ENCODE data around the gene TENM3. TPM values are rescaled to one million over a fixed set of nuclear protein-coding genes. Genes with fewer than 3 reads are reported as not detected.

TENM3 gene
- polyA plus RNA-seq, 1 of the 3 experiments (the other 2 are of a cell fraction) = 10.4 TPM

GRCh38 chr4:182273191-182273935 lies 30.2 kb downstream of the TENM3 start:
- Histone ChIP-seq H3K27me3 (ENCODE audit: insufficient read depth) (no peaks in the 10 kb centered on the region), H3K4me2 (no peak overlapping the region), H3K9me2 (no peaks in the 10 kb centered on the region), H3K27ac (ENCODE audit: low read depth in 2 of 2, low read length in 1 of 2) (no peak overlapping the region), H4K20me1 (ENCODE audit: insufficient read depth) (no peaks in the 10 kb centered on the region), H2AFZ (ENCODE audit: low read depth) (no peak overlapping the region), H3K79me2 (ENCODE audit: insufficient read depth) (no peaks in the 10 kb centered on the region), H3K9ac (no peak overlapping the region), H3K36me3 (replicated peaks in 1 of 2; ENCODE audit: control insufficient read depth in 1 of 2, insufficient read depth in 2 of 2, low read length in 1 of 2) (no peaks in the 10 kb centered on the region), H3K4me3 (ENCODE audit: low read depth in 2 of 2, low read length in 1 of 2) (no peak overlapping the region), H3K4me1 (ENCODE audit: control insufficient read depth in 1 of 2, insufficient read depth in 2 of 2, low read depth in 1 of 2, low read length in 1 of 2) (peaks cover 0 to 6% of the 10 kb centered on the region in 2 experiments; a peak in 2 of 4 replicates), H3K9me3 (no peaks in the 10 kb centered on the region), H3F3A (replicated peaks; ENCODE audit: insufficient read depth) (no peaks in the 10 kb centered on the region)
- CTCF ChIA-PET = no interaction called here
- 84% methylated on average over 11 of the region's 11 CpGs for WGBS (ENCODE audit: low lambda C conversion rate)
- POLR2A ChIA-PET = no interaction called here
- TF ChIP-seq EP300 (IDR thresholded peaks at IDR 0.05; ENCODE audit: borderline replicate concordance in 1 of 2, low read depth in 1 of 2, low read length in 1 of 2) (no peak), SMC3 (IDR thresholded peaks at IDR 0.05; ENCODE audit: low read depth, low read length) (no peak), RFX5 (IDR thresholded peaks at IDR 0.05; ENCODE audit: low read length) (no peak), MEF2A (IDR thresholded peaks at IDR 0.05; ENCODE audit: borderline replicate concordance, low read depth) (no peak), NFIC (IDR thresholded peaks at IDR 0.05; ENCODE audit: borderline replicate concordance) (no peak), NRF1 (IDR thresholded peaks at IDR 0.05; ENCODE audit: low read depth, low read length) (no peak), JUND (IDR thresholded peaks at IDR 0.05) (no peak), TAF1 (IDR thresholded peaks at IDR 0.05; ENCODE audit: borderline replicate concordance, low read depth, low read length) (no peak), REST (IDR thresholded peaks at IDR 0.05; ENCODE audit: low read depth, low read length) (no peak), ELF1 (IDR thresholded peaks at IDR 0.05) (no peak), RXRA (IDR thresholded peaks at IDR 0.05; ENCODE audit: borderline replicate concordance, low read depth) (no peak), TEAD4 (IDR thresholded peaks at IDR 0.05; ENCODE audit: borderline replicate concordance, insufficient read depth) (no peak)
- TF ChIP-seq, protein P1, sequence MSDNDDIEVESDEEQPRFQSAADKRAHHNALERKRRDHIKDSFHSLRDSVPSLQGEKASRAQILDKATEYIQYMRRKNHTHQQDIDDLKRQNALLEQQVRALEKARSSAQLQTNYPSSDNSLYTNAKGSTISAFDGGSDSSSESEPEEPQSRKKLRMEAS (IDR thresholded peaks at IDR 0.05; ENCODE audit: low read depth) = no peak
- TF ChIP-seq, protein P2, sequence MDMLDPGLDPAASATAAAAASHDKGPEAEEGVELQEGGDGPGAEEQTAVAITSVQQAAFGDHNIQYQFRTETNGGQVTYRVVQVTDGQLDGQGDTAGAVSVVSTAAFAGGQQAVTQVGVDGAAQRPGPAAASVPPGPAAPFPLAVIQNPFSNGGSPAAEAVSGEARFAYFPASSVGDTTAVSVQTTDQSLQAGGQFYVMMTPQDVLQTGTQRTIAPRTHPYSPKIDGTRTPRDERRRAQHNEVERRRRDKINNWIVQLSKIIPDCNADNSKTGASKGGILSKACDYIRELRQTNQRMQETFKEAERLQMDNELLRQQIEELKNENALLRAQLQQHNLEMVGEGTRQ (IDR thresholded peaks at IDR 0.05; ENCODE audit: borderline replicate concordance, low read depth, low read length) = no peak
- TF ChIP-seq, protein P3, sequence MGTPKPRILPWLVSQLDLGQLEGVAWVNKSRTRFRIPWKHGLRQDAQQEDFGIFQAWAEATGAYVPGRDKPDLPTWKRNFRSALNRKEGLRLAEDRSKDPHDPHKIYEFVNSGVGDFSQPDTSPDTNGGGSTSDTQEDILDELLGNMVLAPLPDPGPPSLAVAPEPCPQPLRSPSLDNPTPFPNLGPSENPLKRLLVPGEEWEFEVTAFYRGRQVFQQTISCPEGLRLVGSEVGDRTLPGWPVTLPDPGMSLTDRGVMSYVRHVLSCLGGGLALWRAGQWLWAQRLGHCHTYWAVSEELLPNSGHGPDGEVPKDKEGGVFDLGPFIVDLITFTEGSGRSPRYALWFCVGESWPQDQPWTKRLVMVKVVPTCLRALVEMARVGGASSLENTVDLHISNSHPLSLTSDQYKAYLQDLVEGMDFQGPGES (IDR thresholded peaks at IDR 0.05; ENCODE audit: low read depth, low read length) = no peak
- TF ChIP-seq, protein P4, sequence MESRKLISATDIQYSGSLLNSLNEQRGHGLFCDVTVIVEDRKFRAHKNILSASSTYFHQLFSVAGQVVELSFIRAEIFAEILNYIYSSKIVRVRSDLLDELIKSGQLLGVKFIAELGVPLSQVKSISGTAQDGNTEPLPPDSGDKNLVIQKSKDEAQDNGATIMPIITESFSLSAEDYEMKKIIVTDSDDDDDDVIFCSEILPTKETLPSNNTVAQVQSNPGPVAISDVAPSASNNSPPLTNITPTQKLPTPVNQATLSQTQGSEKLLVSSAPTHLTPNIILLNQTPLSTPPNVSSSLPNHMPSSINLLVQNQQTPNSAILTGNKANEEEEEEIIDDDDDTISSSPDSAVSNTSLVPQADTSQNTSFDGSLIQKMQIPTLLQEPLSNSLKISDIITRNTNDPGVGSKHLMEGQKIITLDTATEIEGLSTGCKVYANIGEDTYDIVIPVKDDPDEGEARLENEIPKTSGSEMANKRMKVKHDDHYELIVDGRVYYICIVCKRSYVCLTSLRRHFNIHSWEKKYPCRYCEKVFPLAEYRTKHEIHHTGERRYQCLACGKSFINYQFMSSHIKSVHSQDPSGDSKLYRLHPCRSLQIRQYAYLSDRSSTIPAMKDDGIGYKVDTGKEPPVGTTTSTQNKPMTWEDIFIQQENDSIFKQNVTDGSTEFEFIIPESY (IDR thresholded peaks at IDR 0.05; ENCODE audit: borderline replicate concordance, low read depth) = no peak
- no peak for DNase-seq
